GM21723 (cell line): ENCODE results near the gene IMPACT.
A peak's percentile ranks its signal among the peaks of the same experiment; 100 is the strongest.

Experiments
- ATAC-seq: cut with Tn5 transposase; IDR thresholded peaks from one replicate; pipeline ENCODE4 v1.9.1; 2021; ENCODE audit warnings: mild to moderate bottlenecking, moderate library complexity; ENCODE audit not compliant: unreplicated experiment

IMPACT gene

DNA sequence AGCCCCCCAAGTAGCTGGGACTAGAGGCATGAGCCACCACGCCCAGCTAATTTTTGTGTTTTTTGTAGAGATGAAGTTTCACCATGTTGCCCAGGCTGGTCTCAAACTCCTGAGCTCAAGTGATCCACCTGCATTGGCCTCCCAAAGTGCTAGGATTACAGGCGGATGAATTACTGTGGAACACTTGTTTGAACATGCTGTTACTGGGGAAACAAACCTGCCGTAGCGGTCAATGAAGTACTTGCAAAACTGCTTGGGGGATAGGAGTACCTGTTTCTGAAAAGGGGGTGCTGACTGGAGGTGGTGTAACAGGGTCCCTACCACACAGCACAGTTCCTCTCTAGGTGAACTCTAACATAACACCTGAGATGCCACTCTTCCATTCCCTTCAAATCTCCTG lies 5.9 kb upstream of the IMPACT start:
- ATAC-seq: no peak

DNA sequence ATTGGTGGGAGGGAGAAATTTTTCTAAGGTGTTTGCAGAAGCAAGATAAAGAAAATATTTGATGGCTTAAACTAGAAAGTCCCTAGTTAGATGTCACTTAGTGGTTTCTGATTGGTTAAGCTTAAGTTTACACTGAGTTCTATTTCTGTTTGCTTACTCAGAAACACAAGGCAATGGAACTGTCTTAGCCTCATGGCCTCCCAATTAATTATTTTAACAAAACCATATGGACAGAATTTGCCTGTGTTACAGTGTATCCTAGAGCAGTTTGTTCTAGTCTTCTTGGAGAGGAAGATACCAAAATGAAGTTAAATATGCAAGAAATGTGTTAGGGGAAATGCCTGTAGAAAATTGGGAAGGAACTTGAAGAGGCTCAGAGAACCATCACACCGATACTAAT lies 4.6 kb upstream of the IMPACT start:
- ATAC-seq: no peak

DNA sequence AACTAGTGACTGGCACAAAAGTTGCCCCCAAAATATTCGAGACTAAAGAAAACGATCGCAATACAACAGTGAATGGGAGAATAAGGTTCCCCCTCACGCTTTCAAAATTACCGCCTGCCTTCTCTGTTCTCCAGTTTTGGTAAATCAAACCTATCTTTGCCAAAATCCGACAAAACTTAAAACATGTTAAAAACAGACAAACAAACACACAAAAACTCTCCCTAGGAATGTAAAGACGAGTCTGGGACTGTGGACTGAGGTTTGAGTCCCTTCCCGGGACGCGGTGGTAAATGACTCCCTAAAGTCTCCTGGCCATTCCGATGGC lies 435 bp upstream of the IMPACT start:
- no peak for ATAC-seq

DNA sequence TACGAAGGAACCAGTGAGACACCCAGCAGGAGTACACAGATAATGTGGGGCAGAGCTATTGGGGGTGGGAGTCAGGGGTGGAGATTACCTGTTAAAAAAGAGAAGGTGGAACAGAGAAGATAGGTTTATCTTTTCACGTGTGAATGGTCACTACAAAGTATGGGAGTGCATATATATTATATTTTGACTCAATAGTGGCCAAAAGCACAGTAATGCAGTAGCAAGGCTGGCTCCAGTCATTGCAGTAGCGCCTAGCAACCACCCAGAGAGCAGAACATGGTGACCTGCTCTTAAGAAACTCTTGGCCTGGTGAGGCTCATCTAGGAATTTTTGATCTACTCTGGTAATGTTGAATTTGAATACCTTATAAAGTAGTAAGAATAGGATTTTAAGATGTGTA lies 1.0 kb downstream of the IMPACT start:
- ATAC-seq: no peak

DNA sequence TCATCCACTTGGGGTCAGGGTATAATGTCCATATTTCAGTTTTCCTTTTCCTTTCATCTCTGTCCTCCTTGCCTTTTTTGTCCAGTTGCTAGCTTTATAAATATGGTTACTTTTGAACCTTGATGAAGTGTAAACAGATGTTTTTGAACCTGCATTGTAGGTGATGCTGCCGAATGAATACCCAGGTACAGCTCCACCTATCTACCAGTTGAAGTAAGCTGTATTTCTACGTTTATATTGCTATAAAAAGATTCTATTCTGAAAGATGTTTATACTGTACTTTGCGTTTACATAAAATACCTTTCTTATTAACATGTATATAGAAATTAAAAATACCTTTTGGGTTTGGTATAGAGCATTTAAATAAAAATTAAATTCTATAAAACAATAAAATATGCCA lies 2.2 kb downstream of the IMPACT start:
- no peak for ATAC-seq

DNA sequence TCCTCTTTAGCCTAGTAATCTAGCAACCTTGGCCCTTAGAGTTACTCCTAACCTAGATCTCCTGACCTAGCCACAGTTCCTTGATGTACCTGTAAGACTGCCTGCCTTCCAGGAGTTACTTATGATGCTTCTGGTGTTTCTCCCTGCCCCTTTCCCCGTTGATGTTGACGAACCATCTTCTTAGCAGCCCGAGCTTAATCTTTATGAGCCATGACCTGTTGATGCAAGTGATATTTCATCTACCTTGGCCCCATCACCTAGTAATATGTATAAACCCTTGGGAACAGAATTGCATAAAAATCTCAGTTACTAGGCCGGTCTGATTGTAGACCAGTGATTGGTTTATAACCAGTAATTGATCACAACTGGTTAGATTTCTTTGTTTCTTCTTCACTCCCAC lies 2.7 kb downstream of the IMPACT start:
- no peak for ATAC-seq

DNA sequence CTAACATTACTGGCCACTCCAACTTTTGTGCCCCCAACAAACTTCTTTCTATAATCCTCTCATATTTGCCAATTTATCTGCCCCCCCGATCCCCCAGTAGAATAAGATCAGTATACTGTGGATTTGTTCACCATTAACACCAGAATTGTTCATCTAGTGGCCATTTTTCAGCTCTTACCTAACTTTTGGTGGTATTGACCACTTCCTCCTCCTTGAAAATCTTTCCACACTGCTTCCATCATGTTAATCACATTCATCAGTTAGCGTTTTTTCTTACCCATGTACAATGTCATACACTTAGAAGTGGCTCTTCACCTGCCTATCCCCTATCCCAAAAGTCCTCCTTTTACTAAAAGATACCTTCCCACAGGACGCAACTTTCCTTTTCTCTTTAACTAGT lies 6.1 kb downstream of the IMPACT start:
- ATAC-seq: no peak

DNA sequence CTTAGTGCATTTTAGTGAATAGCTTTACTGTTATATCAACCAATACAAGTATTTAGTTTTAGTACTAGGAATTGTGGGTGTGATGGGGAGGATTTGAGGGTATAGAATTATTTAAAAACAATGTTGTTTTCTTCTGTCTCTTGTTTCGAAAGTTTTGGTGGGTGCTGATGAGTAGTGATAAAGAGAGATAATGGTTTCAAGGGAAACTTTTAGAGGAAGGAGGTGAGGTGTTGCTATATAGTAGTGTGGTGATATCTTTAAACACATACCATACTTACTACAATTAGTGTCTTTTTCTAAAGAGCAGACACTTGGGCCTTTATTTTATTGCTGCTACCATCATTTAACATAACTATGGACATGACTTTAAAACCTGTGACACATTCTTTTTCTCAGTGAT lies 10.5 kb downstream of the IMPACT start:
- no peak for ATAC-seq

DNA sequence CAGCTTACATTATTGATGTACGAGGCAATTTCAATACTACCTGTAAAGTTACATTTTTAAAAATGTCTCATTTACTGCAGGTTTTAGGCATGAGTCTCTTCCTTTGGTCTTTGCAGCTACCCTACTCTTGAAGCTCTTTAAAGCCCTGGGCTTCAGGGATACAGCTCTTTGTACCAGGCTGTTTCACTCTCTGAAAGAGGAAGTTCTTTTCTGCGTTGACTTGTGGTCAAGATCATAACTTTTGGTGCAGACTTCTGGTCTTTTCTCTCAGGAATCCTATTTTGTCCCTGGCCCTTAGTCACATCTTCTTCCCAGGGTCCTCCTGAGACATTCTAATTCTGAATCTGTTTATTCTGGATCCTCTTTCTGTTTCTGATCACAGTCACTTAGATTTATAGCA lies 17.4 kb downstream of the IMPACT start:
- peak; percentile 71 for ATAC-seq

DNA sequence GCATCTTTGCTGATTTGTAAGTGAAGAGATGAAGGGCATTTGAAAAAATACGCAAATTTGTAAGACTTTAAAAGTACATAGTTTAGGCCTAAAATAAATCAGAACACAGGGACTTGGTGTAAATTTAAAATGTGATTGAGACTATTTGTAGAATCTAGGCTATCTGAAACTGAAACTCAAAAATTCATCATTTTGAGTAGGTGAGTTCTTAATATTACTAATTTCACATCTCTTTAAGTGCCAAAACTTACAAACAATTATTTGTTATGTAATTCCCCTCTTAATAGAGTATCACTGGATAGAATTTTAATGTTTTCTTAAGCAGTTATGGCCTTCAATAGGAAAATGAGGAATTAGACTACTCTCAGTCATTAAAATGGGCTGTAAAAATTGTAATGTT lies 20.0 kb downstream of the IMPACT start:
- peak; percentile 57 for ATAC-seq

DNA sequence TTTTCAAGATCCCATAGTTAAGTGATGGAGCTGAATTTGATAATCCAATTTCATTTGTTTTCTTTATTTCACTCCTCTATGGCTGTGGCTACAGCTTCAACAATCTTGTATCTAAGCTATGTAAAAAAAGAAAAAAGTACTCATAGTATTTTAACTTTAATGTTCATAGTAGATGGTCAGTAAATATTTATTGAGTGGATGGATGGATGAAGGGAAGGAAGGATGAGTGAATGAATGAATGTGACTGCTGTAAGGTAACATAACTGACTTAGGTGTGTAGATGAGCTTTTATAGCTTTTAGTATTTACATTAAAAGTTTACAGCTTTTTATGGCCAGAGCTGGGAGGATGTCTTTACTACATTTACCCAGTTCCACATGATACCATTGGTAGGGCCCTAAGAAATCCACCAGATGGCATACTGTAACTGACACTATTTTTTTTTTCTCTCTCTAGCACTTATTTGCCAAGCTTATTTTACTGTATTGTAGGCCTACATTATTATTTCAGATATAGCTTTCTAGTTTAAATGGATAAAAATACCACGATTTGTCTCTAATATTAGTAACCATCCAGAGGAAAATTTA lies 20.6 kb downstream of the IMPACT start:
- no peak for ATAC-seq

DNA sequence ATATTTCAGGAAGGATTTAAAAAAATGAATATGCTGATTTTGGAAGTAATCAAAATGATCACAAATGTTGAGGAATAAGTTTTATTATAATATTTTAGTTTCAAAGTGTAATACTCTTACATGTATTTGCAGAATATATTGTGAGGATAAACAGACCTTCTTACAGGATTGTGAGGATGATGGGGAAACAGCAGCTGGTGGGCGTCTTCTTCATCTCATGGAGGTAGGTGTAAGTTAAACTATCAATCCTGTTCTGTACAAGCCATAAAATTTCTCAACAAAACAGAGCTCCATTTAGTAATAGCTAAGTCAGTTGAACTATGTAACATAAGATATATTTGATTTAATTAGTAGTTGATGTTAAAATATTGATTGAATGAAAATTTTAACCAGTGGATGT lies 21.5 kb downstream of the IMPACT start:
- ATAC-seq: no peak

DNA sequence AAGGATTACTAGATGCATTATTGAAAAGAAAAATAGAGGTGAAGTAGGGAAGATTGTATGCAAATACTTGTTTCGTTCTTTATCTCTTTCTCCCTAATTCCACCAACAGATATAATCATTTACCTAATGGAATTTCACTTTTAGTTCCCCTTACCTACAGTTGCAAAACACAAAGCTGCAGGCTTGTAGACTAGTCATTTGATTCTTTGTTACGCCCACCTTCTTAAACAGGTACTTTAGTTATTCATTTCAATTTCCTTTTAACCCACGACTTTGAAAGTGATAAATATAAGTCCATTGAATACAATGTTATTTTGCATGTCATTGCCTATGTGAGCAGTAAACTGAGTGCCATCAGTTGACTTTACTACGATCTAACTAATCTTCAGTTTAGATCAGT lies 30.1 kb downstream of the IMPACT start:
- peak; percentile 82 for ATAC-seq

DNA sequence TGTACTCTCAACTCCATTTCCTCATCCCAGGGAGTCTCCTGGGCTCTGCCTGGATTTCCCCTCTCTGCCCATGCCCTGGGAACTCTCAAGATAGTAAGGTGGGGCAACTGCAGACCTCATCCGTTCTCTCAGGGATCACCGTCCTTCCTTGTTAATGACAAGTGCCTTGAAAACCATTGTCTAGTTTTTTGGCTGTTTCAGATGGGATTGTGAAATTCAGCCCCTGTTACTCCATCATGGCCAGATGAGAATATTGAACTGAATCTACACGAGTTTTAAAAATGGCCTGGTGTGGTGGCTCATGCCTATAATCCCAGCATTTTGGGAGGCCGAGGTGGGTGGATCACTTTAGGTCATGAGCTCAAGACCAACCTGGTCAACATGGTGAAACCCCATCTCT lies 33.3 kb downstream of the IMPACT start:
- no peak for ATAC-seq

DNA sequence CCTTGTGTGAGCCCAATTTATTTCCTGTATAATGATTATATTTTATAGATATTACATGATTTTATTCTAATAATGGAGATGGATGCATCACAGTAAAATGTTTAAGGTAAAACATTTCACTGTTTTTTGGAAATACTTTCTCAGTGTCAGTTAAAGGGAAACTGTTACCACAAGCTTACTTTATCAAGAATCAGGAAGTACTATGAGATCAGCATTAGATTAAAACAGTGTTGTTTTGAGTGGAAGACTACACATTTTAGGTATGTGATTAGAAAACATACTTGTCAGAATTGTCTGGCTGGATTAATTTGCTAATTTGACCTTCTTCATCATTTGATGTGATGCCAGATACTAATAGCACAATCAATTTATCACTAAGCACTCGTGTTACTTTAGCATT lies 33.9 kb downstream of the IMPACT start, which contains the start of gene HRH4:
Gene HRH4, plus strand, starts transcription at position 250 of the 400 bp plus-strand sequence. Its CDS starts 92 bp downstream, at position 342.
- ATAC-seq: no peak

DNA sequence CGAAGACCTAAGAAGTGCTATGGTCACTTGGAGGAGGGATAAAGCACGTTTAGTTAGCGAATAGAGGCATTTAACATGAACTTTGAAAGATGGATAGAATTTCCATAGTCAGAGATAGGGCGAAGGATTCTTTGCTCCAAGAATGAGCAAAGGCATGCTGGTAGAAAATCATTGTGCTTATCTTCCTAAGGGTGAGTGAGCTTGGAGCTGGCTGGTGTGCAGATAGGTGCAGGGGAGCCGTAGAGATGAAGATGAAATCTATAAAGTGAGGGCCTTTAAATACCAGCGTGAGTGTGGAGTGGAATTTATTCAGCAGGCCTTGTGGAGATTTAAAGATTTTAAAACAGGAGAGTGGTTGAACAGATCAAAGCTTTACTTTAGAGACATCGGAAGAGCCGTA lies 35.5 kb downstream of the IMPACT start:
- no peak for ATAC-seq

DNA sequence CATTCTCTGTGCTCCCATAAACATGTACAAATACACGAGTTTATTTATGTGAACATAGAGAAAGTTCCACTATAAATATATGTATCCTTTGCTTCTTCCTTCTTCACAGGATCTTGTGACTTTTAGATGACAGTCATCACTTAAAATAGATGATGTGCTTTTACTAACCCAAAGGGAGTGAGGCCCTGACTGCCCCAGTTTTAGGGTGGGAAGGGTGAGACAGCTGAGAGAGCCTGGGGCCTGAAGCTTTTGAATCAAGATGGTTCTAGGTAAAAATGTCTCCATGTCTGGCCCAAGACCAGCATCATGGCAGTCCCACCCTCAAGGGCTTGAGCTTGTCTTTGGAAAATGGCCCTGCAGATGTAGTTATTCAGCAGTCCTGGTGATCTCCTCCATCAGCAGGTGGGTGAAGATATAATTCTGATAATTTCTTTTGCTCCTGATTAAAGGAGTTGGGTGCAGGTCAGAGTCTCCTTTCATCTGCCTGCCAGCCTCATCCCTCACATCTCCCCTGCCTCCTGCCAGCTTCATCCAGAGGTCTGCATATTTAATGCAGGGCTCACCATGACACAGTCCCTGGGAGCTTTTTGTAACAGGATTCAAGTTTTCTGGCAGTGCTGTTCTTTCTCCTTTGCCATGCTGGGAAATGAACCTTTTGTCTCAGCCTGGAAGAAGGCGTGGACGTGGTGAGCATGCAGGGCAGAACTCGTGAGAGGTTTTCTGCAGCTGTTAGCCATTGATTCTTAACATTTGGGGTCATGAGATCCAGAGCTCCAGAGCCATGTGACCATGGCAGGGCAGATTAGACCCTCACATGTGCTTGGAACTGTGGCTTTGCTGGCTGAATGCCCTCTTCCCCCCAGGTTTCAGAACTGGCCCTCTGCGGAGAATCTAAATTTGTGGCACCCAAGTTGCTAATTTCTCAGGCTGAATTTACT lies 36.6 kb downstream of the IMPACT start:
- no peak for ATAC-seq

DNA sequence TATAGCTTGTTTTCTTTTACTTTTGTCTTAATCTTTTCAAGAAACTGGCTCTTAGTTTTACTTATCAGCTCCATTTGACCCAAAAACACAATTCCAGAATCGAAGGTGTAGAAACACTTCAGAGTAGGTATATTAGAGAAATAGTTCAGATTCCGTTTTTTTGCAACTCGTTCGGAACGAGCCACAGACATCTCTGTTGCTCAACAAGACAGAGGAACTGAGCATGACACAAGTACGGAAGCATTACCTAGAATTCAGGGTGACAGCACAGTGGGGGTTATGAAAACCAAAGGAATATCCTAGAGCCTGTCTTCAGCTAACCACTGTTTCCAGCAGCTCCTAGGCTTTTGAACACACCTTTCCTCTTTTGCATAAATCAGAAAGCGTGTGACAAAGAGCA lies 39.0 kb downstream of the IMPACT start:
- no peak for ATAC-seq

DNA sequence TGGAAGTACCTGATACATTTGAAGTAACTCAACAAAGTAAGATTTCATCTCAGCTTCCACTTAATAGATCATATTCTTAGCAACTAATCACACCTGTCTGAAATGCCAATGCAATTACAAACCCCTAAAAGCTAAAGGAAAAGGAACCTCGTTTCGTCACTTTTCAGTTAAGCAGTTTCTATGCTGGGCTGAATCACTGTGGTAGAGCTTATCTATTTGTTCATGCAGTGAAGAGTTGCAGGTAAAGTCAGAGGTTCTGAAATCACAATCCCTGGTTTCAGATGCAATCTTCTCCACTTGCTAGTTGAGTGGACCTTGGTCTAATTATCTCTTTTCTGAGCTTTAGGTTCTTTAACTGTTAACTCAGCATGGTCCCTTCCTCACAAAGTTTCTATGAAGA lies 40.3 kb downstream of the IMPACT start:
- ATAC-seq: no peak

DNA sequence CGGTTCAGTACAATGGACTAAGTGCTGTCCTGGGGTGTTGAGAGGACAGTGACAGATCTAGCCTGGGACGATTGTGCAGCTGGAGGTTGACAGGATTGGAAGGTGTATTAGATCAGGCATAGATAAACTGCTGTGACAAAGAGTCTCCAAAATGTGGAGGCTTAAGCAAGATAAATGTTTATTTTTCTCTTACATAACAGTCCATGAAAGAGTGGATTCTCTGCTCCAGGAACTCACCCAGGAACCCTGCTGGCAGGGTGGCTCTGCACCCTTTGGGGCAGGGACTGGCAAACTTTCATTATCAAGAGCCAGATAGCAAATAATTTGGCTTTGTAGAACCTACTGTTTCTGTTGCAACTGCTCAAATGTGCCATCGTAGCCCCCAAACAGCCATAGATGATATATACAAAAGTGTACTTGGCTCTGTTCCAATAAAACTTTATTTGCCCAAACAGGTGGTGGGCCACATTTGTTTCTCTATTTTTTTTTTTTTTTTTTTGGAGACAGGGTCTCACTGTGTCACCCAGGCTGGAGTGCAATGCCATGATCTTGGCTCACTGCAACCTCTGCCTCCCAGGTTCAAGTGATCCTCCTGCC lies 43.6 kb downstream of the IMPACT start:
- ATAC-seq: no peak

DNA sequence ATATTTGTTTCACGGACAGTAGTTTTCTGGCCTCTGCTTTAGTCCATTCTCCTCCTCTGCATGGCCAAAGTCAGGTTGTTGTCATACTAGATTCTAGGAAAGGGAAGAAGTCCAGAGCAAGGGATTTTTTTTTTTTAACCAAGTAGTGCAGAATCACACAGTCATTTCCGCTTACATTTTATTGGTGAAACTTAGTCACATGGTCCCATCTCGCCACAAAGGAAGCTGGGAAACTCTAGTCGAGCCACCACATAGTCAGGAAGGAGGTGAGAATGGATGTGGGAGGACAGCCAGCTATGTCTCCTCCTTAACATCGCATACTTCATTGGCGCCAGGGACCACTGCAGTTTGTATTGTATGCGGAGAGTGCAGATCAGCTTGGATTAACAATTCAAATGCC lies 44.3 kb downstream of the IMPACT start:
- ATAC-seq: no peak

DNA sequence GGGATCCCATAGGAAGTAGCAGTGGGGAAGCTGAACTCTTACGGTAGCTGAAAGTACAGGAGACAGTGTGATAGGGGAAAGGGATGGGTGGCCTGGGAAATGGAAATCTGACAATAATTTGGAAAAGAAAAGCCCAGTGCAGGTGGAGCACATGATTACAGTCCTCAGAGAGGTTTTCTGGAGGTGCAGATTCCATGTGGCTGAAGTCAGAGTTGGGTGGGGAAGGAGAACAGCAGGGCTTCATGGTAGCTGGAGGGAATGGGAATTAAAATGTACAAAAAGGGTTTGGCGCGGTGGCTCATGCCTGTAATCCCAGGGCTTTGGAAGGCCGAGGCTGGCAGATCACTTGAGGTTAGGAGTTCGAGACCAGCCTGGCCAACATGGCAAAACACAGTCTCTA lies 46.1 kb downstream of the IMPACT start:
- no peak for ATAC-seq
